ENCODE data around the gene CHCHD3. TPM values are rescaled to one million over a fixed set of nuclear protein-coding genes. Genes with fewer than 3 reads are reported as not detected.

The CHCHD3 gene
- total and polyA plus RNA-seq, 2 experiments from 2014 or later: 65.3 to 68.5 TPM

DNA sequence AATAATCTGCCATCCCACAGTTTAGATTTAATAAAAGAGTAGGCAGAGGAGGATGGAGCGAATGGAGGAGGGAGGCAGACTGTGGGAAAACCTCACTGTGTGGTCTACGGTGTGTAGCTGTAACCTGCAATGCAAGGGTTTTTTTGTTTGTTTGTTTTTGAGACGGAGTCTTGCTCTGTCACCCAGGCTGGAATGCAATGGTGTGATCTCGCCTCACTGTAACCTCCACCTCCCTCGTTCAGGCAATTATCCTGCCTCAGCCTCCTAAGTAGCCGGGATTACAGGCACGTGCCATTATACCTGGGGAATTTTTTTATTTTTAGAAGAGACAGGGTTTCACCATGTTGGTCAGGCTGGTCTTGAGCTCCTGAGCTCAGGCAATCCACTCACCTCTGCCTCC is 321.0 kb downstream of the CHCHD3 start:
- DNase-seq (ENCODE audit: low spot score): no peak
- Histone ChIP-seq H3K4me2 (no peak overlapping the region), H2AFZ (no peak overlapping the region), H3K4me3 (no peak overlapping the region), H4K20me1 (ENCODE audit: insufficient read depth, poor library complexity, severe bottlenecking) (no peaks in the 10 kb centered on the region), H3K36me3 (replicated peaks; ENCODE audit: insufficient read depth, low read depth) (no peaks in the 10 kb centered on the region), H3K27me3 (no peaks in the 10 kb centered on the region), H3K27ac (no peak overlapping the region), H3K79me2 (no peaks in the 10 kb centered on the region), H3K9me3 (ENCODE audit: low read depth) (no peaks in the 10 kb centered on the region), H3K4me1 (ENCODE audit: insufficient read depth) (no peaks in the 10 kb centered on the region), H3K9me2 (replicated peaks; ENCODE audit: insufficient read depth) (no peaks in the 10 kb centered on the region)
- TF ChIP-seq, protein P1, sequence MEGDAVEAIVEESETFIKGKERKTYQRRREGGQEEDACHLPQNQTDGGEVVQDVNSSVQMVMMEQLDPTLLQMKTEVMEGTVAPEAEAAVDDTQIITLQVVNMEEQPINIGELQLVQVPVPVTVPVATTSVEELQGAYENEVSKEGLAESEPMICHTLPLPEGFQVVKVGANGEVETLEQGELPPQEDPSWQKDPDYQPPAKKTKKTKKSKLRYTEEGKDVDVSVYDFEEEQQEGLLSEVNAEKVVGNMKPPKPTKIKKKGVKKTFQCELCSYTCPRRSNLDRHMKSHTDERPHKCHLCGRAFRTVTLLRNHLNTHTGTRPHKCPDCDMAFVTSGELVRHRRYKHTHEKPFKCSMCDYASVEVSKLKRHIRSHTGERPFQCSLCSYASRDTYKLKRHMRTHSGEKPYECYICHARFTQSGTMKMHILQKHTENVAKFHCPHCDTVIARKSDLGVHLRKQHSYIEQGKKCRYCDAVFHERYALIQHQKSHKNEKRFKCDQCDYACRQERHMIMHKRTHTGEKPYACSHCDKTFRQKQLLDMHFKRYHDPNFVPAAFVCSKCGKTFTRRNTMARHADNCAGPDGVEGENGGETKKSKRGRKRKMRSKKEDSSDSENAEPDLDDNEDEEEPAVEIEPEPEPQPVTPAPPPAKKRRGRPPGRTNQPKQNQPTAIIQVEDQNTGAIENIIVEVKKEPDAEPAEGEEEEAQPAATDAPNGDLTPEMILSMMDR (IDR thresholded peaks at IDR 0.05; ENCODE audit: poor library complexity): no peak
- TF ChIP-seq EZH2 (IDR thresholded peaks at IDR 0.05; ENCODE audit: borderline replicate concordance) (no peak), EZH2phosphoT487 (IDR thresholded peaks at IDR 0.05; ENCODE audit: low read depth, severe bottlenecking, unreplicated experiment) (no peak)
- WGBS (ENCODE audit: low lambda C conversion rate, missing lambda C conversion rate): 43% methylated on average over 7 of the region's 7 CpGs

DNA sequence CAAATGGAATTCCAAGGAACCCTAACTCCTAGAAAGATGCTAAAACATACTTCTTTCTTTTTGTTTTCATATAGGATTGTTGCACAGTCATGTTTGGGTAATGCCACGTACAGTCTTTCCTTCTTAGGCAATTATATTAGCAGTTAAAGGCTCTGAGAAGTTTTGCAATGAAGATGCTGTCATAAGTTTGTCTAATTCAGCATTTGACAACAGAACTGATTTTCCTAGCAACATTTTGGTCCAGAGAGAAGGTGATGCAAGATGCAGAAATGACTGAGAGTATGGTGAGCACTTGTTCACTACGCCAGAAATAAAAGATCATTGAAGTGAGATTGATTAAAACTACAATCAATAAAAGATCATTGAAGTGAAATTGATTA is 321.7 kb downstream of the CHCHD3 start:
- Histone ChIP-seq H3K9me3 (ENCODE audit: low read depth) (no peaks in the 10 kb centered on the region), H2AFZ (no peak overlapping the region), H4K20me1 (ENCODE audit: insufficient read depth, poor library complexity, severe bottlenecking) (no peaks in the 10 kb centered on the region), H3K27ac (no peak overlapping the region), H3K36me3 (replicated peaks; ENCODE audit: insufficient read depth, low read depth) (no peaks in the 10 kb centered on the region), H3K4me1 (ENCODE audit: insufficient read depth) (no peaks in the 10 kb centered on the region), H3K79me2 (no peaks in the 10 kb centered on the region), H3K9me2 (replicated peaks; ENCODE audit: insufficient read depth) (no peaks in the 10 kb centered on the region), H3K4me3 (no peak overlapping the region), H3K27me3 (no peaks in the 10 kb centered on the region), H3K4me2 (no peak overlapping the region)
- no peak for TF ChIP-seq EZH2 (IDR thresholded peaks at IDR 0.05; ENCODE audit: borderline replicate concordance)
- no peak for TF ChIP-seq EZH2phosphoT487 (IDR thresholded peaks at IDR 0.05; ENCODE audit: low read depth, severe bottlenecking, unreplicated experiment)
- WGBS (ENCODE audit: low lambda C conversion rate, missing lambda C conversion rate): 97% methylated on average over 2 of the region's 2 CpGs
- no peak for DNase-seq (ENCODE audit: low spot score)

DNA sequence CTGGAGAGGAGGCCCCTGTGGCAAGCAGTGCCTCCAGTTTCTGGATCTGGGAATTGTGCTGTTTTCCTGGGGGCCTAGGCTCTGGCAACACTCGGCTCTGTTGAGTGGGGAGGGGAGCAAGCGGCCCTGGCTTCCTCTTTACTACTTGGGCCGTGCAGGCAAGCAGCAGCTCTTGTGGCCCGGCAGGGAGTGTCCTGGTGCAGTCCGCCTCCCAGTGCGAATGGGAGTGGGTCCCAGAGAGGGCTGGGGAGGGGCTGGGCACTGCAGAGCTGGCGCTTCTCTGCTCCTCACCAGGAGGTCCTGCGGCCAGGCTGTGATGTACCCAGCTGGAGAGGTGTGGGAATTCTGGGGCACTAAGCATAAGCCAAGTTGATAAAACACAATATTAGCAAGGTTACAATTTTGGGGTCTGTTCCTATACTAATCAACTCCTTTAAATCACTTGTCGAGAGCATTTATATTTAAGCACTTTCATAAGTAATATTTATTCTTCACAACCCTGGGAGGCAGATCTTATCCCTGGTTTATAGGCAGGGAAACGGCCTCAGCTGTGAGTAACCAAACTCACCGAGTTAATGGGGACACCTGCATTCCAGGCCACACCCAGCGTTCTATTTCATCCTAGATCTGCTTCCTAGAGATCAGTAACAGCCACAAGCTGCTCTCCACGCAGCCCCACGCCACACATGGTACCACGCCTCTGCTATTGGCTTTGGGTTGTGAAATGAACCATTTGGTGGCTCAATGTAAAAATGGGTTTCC is 322.2 kb downstream of the CHCHD3 start:
- Histone ChIP-seq H3K4me2 (no peak overlapping the region), H3K9me2 (replicated peaks; ENCODE audit: insufficient read depth) (no peaks in the 10 kb centered on the region), H3K79me2 (no peaks in the 10 kb centered on the region), H2AFZ (no peak overlapping the region), H3K9me3 (ENCODE audit: low read depth) (no peaks in the 10 kb centered on the region), H3K27me3 (no peaks in the 10 kb centered on the region), H3K4me3 (no peak overlapping the region), H3K27ac (no peak overlapping the region), H3K4me1 (ENCODE audit: insufficient read depth) (no peaks in the 10 kb centered on the region), H4K20me1 (ENCODE audit: insufficient read depth, poor library complexity, severe bottlenecking) (no peaks in the 10 kb centered on the region), H3K36me3 (replicated peaks; ENCODE audit: insufficient read depth, low read depth) (no peaks in the 10 kb centered on the region)
- 84% methylated on average over 15 of the region's 15 CpGs for WGBS (ENCODE audit: low lambda C conversion rate, missing lambda C conversion rate)
- no peak for DNase-seq (ENCODE audit: low spot score)
- TF ChIP-seq EZH2 (IDR thresholded peaks at IDR 0.05; ENCODE audit: borderline replicate concordance) (no peak), EZH2phosphoT487 (IDR thresholded peaks at IDR 0.05; ENCODE audit: low read depth, severe bottlenecking, unreplicated experiment) (no peak)
- TF ChIP-seq, protein P1 (IDR thresholded peaks at IDR 0.05; ENCODE audit: poor library complexity): no peak

DNA sequence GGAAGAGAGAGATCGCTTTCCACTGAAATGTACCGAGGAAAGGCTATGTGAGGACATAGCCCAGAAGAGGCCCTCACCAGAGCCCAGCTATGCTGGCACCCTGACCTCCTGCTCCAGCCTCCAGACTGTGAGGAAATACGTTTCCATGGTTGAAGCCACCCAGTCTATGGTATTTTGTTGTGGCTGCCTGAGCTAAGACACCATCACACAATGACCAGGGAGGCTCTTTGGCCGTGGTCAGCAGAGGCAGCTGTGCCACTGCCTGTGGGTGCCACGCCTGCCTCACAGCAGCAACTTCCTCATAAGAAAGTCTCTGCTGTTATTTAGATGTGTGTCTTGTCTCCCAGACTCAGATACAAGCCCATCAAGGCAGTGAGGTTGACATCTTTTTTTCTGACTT is 322.9 kb downstream of the CHCHD3 start:
- no peaks in the 10 kb centered on the region for H3K9me2 ChIP-seq (replicated peaks; ENCODE audit: insufficient read depth)
- no peak for DNase-seq (ENCODE audit: low spot score)
- 88% methylated on average over 5 of the region's 5 CpGs for WGBS (ENCODE audit: low lambda C conversion rate, missing lambda C conversion rate)
- no peaks in the 10 kb centered on the region for H3K79me2 ChIP-seq
- no peaks in the 10 kb centered on the region for H3K36me3 ChIP-seq (replicated peaks; ENCODE audit: insufficient read depth, low read depth)
- H3K4me1 ChIP-seq (ENCODE audit: insufficient read depth): no peaks in the 10 kb centered on the region
- no peaks in the 10 kb centered on the region for H3K27me3 ChIP-seq
- no peak overlapping the region for H3K27ac ChIP-seq
- no peaks in the 10 kb centered on the region for H3K9me3 ChIP-seq (ENCODE audit: low read depth)
- no peak overlapping the region for H3K4me2 ChIP-seq
- H2AFZ ChIP-seq: no peak overlapping the region
- no peak for TF ChIP-seq EZH2 (IDR thresholded peaks at IDR 0.05; ENCODE audit: borderline replicate concordance)
- TF ChIP-seq, protein P1 (IDR thresholded peaks at IDR 0.05; ENCODE audit: poor library complexity): no peak
- no peak for TF ChIP-seq EZH2phosphoT487 (IDR thresholded peaks at IDR 0.05; ENCODE audit: low read depth, severe bottlenecking, unreplicated experiment)
- H3K4me3 ChIP-seq: no peak overlapping the region
- H4K20me1 ChIP-seq (ENCODE audit: insufficient read depth, poor library complexity, severe bottlenecking): no peaks in the 10 kb centered on the region

Data from hepatocyte (in vitro differentiated cells).